HUDEP-2 (cell line): ENCODE measurements around the gene CELA2A.
"Not testable (repeated sequence)": the region's sequence is repeated elsewhere in the genome, so short reads cannot be mapped to it uniquely, and the experiment has no call there.

ENCODE experiments used
- DNase-seq, 76 experiments: peaks; one replicate each; lab custom pipeline; 2025; ENCODE audit not compliant: unreplicated experiment in 76 of 76; lab: John Stamatoyannopoulos, UW

CELA2A gene

DNA sequence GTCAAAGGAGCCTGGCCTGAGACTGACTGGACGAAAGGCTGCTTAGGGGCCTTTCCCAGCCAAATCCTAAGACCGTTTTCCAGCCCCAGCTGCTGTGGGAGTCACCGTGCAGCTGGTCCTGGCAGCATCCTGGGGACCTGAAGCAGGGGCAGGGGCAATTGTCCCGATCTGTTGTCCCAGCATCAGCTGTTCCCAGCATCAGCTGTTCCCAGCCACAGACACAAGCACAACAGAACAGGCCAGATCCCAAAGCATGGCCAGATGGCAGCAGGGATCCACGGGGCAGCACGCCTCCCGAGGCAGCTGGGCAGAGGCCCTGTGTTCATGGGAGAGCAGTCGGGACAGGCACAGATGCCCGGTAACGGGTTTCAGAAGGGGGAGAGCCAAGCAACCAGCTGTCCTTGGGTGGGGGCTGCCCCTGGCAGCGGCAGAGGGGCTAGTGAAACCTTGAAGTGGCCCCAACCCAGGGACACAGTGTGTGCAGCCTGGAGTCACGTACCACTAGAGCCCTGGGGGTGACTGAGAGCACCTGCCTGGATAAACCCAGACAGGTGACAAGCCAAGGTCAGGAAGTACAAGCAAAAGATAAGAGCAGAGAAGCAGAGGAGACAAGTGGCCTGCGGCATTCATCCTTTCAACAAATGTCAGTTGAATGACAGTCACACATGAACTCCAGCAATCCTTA, 32.7 kb downstream of the CELA2A start:
- no peak for DNase-seq

DNA sequence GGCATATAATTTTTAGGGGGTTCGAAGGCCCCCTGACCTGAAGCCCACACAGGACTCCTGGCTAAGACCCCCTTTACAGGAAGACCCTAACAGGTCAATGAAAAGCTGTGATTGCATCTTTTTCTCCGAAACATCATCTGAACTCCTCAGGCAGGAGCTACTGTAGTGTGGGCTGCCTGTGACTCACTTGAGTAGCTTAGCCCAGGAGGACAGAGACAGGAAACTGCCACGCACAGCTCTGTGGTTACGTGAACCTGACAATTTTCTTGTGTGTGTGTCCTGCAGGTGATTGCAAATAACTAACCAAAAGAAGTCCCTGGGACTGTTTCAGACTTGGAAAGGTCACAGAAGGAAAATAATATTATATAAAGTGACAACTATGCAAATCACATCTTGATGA, 34.5 kb downstream of the CELA2A start:
- not testable (repeated sequence) for DNase-seq

DNA sequence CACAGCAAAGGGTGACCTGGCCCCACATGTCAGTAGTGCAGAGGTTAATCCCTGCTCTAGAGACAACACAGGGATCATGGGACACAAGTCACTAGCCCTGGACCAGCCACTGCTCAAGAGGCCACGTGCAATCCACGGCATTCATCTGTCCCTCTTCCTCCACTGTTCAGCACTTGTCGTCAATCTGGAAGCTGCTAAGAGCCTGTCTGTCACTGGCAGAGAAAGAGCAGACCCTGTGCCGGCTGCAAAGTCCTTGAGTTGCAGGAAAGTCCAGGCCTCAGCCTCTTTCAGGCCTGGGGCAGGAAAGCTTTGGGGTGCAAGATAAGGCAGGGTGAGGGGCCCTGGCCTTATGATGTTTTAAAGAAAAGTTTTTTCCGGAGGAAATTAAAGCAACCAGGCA, 36.1 kb downstream of the CELA2A start:
- DNase-seq, result no peak

DNA sequence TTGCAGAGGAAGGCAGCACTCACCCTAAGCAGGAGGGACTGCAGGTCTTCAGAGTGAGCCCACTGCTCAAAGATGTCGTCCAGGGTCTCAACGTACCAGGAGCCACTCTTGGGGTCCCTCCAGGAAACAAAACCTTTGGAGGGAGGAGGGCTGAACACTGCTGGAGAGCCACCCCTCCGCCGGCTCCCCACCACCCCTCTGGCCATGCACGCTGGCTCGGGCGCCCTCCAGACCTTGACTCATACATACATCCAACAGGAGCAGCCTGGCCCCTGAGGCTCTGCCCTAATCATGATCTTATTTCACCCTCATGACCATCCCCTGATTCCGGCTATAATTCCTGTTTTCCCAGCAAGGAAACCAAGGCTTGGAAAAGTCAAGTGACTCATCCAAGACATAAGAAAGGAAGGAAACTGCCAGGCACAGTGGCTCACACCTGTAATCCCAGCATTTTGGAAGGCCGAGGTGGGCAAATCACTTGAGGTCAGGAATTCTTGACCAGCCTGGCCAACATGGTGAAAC, 37.4 kb downstream of the CELA2A start:
- DNase-seq, result no peak

DNA sequence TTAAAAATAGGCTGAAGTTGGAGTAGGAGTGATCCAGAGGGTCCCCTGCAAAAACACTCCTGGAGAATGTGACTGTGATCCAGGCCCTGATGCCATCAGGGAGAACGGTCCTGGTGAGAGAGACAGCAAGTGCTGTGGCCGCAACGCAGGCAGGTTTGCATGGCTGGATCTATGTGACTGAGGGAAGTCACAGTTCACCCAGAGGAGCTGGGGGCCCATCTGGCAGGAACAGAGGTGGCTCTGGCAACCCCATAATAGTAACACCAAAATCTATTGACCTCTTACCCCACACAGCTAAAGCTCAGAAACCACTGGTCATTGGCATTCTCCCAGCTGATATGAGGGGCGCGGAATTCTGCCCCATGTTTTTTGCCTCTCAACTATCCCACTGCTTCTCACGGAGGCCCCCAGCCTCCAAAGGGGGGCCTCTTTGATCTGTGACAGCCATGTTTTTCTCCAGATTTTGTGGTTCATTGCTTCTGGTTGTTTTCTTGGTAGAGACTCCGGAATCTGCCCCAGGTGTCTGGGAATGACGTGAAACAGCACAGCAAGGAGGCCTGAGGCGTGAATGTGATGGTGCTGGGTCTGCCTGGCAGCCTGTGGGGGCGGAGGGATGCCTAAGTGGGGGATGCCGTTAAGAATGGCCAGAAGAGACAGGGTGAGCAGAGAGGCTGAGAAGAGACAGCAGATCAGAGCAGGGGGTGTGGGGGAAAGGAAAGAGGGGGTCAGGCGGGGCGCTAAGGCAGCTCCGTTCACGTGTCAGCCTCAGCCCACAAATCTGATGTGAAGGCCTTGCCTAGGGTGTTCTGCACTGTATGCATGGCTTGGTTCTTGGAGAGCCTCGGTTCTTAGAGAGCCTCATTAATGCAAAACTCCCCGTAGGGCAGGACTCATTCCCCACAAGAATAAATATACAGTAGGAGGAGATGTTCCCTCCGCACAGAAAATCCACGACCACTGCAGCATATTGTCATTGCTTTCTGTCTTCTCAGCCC, 43.9 kb downstream of the CELA2A start:
- no peak for DNase-seq

DNA sequence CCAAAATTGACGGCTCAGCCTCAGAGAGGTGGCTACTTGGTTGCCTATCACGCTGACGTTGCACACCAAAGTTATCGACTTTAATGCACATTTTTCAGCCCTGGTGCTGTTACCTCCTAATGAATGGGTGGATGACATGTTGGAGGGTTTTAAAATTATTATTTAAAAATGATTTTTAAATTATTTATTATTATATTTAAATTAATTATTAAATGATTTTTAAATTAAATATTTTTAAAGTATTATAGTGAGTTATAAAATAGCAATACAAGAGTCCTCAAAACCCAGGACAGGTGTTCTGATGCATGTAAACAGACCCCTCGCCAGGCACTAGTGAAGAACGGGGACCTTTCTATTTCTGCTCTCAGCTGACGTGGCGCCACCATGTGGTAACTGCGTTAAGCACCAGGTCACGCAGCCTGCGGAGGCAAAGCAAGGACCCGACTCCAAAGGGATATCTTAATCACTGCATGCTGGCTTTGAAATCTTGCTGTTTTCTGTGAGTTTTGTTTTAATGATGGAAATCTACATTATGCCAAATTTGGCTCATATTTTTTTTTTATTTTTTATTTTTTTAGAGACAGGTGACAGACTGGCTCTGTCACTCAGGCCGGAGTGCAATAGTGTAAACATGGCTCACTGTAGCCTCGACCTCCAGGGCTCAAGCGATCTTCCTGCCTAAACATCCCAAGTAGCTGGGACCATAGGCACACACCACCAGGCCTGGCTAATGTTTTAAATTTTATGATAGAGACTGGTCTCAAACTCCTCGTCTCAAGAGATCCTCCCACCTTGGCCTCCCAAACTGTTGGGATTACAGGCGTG, 44.9 kb downstream of the CELA2A start:
- peak in 62 of 76 experiments; percentile 1 to 70 (median 35) for DNase-seq

DNA sequence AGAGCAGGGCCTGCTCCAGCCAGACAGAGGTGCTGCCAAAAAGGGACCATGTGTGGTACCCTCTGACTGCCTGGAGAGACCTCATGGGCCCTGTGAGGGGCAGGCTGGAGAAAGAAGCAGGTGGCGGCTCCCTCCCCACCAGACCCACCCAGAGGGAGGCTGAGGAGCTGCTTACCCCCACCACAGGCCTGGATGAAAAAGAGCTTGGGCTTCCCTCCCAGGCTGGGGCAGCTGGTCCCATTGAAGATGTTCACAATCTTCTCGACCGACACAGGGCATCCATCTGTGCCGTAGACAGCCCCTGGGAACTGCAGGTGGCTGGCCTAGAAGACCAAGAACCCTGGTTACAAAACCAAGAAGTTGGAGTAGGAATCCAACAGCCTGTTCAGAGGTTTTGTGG, 47.9 kb downstream of the CELA2A start:
- DNase-seq, result no peak

DNA sequence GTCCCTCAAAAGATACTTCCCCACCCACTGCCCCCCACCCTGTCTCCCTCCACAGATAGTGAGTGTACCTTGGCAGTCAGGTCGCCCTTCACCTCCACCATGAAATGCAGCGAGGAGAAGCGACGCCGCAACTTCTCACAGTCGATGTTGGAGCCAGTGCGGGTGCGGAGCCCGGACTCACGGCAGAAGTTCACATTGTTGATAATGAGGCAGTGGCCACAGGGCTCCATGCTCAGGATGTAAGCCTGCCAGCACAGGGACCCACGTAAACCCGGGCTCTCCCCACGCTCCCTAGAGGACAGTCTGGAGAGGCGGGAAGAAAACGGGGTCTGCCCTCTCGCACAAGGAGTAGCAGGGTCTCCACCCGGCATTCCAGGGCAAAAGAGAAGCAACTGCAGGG, 50.3 kb downstream of the CELA2A start:
- DNase-seq, result no peak

DNA sequence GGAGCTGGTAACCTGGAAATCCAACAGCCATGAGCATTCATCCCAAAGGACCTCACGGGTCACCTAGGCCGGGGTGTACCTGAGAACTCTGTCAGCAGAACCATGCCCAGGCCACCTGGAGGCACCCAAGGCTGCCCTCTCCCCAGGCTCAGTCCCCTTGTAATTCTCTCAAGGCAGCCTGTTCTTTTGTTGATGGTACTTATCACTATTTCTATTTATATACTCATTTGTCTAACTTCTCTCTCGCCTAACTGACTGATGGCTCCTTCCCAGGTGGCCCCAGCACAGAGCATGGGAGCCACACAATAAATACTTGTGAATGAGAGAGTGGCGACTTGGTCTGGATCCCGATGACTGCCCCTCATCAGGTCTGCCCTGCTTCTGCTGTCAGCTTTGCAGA, 50.7 kb downstream of the CELA2A start:
- no peak for DNase-seq

DNA sequence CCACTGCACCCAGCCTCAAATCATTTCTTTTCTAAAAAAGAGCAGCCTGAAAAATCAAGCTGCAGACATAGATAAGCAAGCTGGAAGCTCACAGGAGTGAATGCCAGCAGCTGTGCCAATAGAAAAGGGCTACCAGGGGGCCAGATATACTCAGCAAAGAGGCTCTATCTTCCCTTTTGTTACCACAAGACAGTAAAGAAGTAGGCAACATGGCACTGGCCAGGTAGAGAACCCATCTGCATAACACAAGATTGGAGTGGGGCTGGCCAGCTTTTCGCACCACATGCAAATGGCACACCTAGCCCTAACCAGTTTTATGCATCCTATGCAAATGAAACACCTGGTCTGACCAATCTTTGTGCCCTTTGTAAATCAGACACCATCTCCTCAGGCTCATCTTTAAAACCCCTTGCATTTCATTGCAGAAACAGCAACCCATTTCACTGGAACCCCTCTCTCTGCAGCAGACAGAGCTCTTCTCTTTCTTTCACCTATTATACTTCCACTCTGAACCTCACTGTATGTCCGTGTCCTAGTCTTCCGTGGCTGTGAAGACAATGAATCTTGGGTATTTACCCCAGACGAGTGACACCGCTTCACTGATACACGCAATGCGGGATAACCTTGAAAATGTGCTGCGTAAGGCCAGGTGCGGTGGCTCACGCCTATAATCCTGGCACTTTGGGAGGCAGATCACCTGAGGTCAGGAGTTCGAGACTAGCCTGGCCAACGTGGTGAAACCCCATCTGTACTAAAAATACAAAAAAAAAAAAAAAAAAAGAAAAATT, 52.4 kb downstream of the CELA2A start:
- DNase-seq, result peak in 60 of 76 experiments; percentile 2 to 71 (median 30)

DNA sequence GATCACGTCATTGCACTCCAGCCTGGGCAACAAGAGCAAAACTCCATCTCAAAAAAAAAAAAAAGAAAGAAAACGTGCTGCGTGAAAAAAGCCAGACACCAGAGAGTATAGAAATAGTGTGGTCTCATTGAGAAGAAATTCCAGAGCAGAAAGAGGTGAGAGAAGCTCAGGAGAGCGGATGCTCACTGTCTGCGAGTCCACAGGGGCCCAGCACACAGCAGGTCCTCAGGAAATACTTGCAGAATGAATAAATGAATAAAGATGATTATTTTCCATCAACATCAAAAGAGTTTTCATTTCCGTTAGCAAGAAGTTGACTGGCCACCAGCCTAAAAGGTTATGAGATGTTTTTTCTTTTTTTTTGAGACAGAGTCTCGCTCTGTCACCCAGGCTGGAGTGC, 53.1 kb downstream of the CELA2A start:
- DNase-seq, result no peak

DNA sequence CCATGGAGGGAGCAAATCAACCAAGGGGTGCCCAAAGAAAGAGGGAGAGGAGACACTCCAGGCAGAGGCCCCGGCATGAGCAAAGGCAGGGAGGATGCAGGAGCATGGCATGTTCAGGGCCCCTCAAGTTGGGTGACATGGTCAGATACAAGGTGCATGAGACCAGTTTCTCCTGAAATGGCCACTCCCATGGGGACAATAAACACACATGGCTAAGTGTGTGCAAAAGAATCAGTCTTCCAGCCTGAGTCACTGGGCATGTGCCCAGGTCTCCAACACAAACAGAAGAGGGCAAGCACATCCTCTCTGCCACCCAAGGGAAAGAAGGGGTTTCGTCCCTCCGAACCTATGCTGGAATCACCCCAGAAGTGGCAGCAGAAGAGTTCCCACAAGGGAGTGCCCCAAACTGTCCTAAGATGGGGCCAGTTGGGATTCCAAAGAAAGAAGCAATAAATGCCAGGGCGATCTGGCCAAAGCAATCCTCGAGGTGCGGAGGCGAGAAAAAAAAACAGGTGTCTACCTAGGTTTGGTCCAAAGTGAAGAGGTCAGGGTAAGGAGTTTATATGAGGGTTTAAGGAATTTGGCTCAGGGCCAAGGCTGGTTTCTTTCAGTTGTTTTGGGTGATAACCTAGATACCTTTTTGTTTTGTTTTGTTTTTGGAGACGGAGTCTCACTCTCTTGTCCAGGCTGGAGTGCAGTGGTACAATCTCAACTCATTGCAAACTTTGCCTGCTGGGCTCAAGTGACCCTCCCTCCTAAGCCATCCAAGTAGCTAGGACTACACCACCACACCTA, 54.3 kb downstream of the CELA2A start:
- DNase-seq, result no peak

DNA sequence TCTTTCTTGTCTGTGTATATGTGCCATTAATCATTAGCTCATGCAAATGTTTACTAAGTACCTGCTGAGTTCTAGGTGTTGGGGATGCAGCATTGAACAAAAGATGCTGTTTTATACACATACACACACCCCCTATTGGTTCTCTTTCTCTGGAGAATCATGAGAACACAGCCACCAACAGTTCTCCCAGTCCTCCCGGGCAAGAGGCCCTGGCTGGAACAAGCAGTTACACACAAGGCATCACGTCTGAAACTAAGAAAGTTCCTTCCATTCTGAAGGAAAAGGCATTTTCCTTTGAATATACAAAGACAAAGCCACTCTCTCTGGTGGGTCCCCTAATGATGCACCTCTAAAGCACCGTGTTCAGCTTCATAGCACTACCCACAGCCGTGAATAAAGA, 56.7 kb downstream of the CELA2A start:
- no peak for DNase-seq

DNA sequence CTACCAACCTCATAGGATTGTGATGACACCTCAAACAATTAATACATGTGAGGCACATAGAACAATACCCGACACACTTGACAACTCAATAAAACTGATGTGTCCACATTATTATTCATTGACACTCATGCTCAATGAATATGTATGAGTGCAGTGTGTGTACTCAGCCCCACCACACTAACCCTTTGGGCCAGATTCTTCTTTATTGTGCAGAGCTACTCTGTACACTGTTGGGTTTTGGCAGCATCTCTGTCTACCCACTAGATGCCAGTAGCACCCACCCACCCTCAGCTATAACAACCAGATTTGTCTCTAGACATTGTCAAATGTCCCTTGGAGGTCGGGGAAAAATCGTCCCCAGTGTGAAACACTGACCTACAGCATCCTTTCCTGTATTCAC, 57.4 kb downstream of the CELA2A start:
- no peak for DNase-seq

DNA sequence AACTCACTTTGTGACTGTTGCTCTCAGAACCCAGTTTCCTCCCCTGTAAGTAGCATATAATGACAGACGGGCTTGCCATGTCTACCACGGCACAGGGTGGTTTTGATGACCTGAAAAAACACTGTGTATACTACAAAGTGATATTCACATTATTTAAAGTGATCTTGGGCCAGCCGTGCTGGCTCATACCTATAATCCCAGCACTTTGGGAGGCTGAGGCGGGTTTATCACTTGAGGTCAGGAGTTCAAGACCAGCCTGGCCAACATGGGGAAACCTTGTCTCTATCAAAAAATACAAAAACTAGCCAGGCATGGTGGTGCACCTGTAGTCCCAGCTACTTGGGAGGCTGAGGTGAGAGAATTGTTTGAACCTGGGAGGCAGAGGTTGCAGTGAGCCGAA, 58.0 kb downstream of the CELA2A start:
- DNase-seq, result not testable (repeated sequence)

DNA sequence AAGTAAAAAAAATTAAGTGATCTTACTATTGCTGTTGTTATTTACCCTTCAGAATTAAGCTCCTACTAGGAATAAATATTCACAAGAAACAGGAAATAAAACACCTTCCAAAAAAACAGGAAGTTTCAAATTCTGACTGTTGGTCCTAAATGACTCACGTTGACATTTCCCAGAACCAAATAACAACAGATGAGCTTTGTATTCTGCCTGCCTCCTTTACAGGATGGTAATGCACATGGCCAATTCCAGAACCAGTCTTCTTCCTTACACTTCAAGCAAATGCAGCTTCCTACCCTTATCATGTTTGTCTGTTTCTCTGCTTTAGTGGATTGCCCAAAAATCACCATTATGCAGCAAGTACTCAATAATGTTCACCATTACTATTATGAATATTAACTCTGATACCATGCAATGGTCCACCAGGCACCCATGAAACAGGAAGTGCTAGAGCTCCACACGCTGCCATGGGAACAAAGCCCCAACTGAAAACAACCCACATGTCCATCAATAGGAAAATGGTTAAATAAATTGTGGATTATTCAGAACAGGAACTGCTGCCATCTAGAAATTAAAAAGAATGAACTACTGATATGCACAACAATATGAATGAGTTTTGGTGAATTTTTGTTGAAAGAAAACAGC, 58.6 kb downstream of the CELA2A start:
- peak in 1 of 76 experiments; percentile 12 for DNase-seq

DNA sequence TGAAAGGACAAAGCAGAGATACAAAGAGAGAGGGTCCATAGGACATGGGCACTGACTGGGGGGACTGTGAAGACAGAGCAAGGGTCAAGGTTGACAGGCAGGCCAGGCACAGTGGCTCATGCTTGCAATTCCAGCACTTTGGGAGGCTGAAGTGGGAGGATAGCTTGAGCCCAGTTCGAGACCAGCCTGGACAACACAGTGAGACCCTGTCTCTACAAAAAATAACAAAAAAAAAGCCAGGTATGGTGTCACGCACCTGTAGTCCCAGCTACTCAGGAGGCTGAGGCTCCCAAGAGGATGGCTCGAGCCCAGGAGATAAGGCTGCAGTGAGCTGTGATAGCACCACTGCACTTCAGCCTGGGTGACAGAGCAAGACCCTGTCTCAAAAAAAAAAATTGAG, 63.1 kb downstream of the CELA2A start:
- DNase-seq, result no peak

DNA sequence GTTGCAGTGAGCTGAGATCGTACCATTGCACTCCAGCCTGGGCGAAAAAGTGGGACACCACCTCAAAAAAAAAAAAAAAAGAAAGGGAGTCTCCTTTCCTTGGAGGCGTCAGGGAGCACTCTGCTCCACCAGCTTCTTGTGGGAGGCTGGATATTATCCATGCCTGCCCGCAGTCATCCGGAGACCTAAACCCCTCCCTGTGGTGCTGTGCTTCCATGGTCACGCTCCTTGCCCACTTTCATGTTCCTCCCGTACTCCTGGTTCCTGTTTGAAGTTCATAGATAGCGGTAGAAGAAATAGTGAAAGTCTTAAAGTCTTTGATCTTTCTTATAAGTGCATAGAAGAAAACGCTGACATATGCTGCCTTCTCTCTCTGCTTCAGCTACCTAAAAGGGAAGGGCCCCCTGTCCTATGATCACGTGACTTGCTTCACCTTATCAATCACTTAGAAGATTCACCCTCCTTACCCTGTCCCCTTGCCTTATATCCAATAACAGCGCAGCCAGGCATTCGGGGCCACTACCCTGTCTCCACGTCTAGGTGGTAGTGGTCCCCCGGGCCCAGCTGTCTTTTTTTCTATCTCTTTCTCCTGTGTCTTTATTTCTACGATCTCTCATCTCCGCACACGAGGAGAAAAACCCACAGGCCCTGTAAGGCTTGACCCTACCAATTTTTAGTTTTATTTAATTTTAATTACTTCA, 64.8 kb downstream of the CELA2A start:
- not testable (repeated sequence) for DNase-seq
